Heart left ventricle (tissue), 16 donors: ENCODE measurements around the gene GUSB. TPM values are rescaled to one million over a fixed set of nuclear protein-coding genes. Genes with fewer than 3 reads are reported as not detected.

Experiments
- ATAC-seq, 4 donors: fragments of 200-7000 bp; cut with Tn5 transposase; one replicate each; pipeline ENCODE4 v1.9.1; 2020 to 2022; ENCODE audit warnings: moderate library complexity in 4 of 4, mild to moderate bottlenecking in 3 of 4, moderate number of reproducible peaks in 1 of 4
- DNase-seq, 5 donors: peaks; one replicate each; pipeline ENCODE4 v3.0.0-alpha.2; 2020
- H3K27ac ChIP-seq, 12 donors: fragments of 200-600 bp; sonication (generic) in 4 of 12; one replicate each; pipeline versions ENCODE4 v1.5.0 to v1.8.0; 2016 to 2022; ENCODE audit warnings: mild to moderate bottlenecking in 2 of 12
- H3K27me3 ChIP-seq, 9 donors: fragments of 200-600 bp; sonication (generic) in 2 of 9; one replicate each; pipeline versions ENCODE4 v1.5.1 to v1.8.0; 2016 to 2022; ENCODE audit warnings: mild to moderate bottlenecking in 3 of 9
- H3K36me3 ChIP-seq, 9 donors: fragments of 200-600 bp; sonication (generic) in 2 of 9; one replicate each; pipeline versions ENCODE4 v1.5.0 to v1.8.0; 2018 to 2022; ENCODE audit warnings: mild to moderate bottlenecking in 2 of 9
- H3K4me1 ChIP-seq, 12 donors: fragments of 200-600 bp; sonication (generic) in 4 of 12; one replicate each; pipeline versions ENCODE4 v1.5.0 to v1.8.0; 2016 to 2022; ENCODE audit warnings: mild to moderate bottlenecking in 3 of 12
- H3K4me3 ChIP-seq, 12 donors: fragments of 200-600 bp; sonication (generic) in 4 of 12; one replicate each; pipeline versions ENCODE4 v1.5.0 to v1.8.0; 2017 to 2022; ENCODE audit warnings: mild to moderate bottlenecking in 9 of 12, moderate library complexity in 4 of 12
- H3K9me3 ChIP-seq, 12 donors: fragments of 200-600 bp; sonication (generic) in 4 of 12; one replicate each; pipeline versions ENCODE4 v1.5.0 to v1.8.0; 2016 to 2022; ENCODE audit warnings: mild to moderate bottlenecking in 1 of 12
- POLR2A ChIP-seq, 2 donors: fragments of 450-650 bp; IDR thresholded peaks; one replicate each; pipeline ENCODE4 v1.6.1; 2017; ENCODE audit warnings: antibody characterized with exemption in 2 of 2, mild to moderate bottlenecking in 2 of 2, moderate library complexity in 2 of 2
- WGBS, 4 donors: extraction: QIAGEN DNeasy Blood & Tissue Kit in 2 of 4; methylation state at CpG; one replicate each; pipeline versions ENCODE4 v1.1.5 to v1.1.7; 2013 to 2018; 5-methylcytosine and 5-hydroxymethylcytosine counted together
- intact Hi-C, 10 donors: fragments of 100-400 bp; cut with DNase I; formaldehyde crosslinking; loops; one replicate each; pipeline versions ENCODE4 v1.11.1 to v1.14.2; 2022
- polyA plus RNA-seq, 2 donors: library from polyadenylated mRNA; stranded (reverse); fragments of 200-250 nt; gene quantifications; one replicate each; pipeline ENCODE4 v1.2.3, GENCODE V29; 2013
- total RNA-seq, 9 donors: library from RNA; depleted of rRNA in 2 of 9; stranded (reverse); fragments of >200 nt in 2 of 9; fragmentation: NEBNext Ultra II Directional in 3 of 9; extraction: Animal tissue kit (Norgen Biotek cat#: 25700) in 3 of 9; gene quantifications; one replicate each; pipeline versions ENCODE4 v1.1.0 to v1.2.4, GENCODE V29; 2016 to 2023
- TF ChIP-seq, protein P1 (sequence below), 12 donors: fragments of 200-600 bp; sonication (generic) in 4 of 12; IDR thresholded peaks; one replicate each; pipeline versions ENCODE4 v1.5.0 to v1.8.0; 2018 to 2022; ENCODE audit warnings: antibody characterized with exemption in 12 of 12, mild to moderate bottlenecking in 5 of 12
- donor health status: ischemic (EF 13 %, LVEDD 7.1; RV severe dilation, severe dysfunction).
- donor health status: healthy with polysubstance abuse.
- donor health status: DM: no; HTN: yes; CAD: no.
- donor health status: DM: no; HTN: no; CAD: no.
- donor health status: ischemic (EF 25% LVEDD 6.9; RV normal size, moderate dysfunction).
- donor health status: ischemic (EF 25% LVEDD 5.7; RV mildly dilated, moderate dysfunction).
- donor health status: healthy.
- donor health status: DM: yes; HTN: yes; CAD: no.
- donor health status: ischemic (EF 35%, LVEDD 5.7; RV mildly dilated, moderate dysfunction).
- donor health status: nonischemic (EF 11% LVEDD 7.7; RV severe dilation, severe dysfunction).
- donor health status: DM: yes; HTN: yes; CAD: no.
- donor health status: PGD.
- donor health status: ischemic (EF 29% LVEDD 5.4; RV normal size, mild dysfunction).
- donor health status: nonischemic (EF 23%, LVEDD 6.1; RV moderate dilation, normal function).

Gene GUSB
- total and polyA plus RNA-seq, 11 donors = 9.9 to 47.3 (median 14.9) TPM

DNA sequence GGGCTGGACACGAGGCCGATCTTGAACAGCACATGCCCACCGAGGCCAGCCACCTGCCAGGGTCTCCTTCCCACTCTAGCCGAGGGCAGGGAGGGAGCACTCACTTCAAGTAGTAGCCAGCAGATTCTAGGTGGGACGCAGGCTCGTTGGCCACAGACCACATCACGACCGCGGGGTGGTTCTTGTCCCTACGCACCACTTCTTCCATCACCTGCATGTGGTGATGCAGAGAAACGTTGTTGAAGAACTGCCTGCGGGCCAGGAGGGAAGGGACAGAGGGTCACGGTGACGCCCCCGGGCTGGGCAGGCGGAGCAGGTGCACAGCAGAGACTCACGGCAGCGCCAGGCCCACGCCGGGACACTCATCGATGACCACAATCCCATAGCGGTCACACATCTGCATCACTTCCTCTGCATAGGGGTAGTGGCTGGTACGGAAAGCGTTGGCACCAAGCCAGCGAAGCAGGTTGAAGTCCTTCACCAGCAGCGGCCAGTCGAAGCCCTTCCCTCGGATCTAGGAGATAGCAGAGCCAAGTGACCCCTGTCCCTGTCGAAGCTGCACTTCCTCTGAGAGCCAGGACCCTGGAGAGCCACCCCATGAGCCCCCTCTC, 7.7 kb downstream of the GUSB start:
- ATAC-seq = peak in 1 of 4 donors; percentile 19

DNA sequence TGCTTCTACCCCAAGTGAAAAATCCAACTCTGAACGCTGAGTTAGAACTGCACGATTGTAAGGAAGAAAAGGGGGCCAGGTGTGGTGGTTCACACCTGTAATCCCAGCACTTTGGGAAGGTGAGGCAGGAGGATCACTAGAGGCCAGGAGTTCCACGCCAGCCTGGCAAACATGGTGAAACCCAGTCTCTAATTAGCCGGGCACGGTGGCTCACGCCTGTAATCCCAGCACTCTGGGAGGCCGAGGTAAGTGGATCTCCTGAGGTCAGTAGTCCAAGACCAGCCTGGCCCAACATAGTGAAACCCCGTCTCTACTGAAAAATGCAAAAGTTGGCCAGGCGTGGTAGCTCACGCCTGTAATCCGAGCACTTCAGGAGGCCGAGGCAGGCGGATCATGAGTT, 9.0 kb downstream of the GUSB start:
- DNase-seq = no peak
- no peaks in the 10 kb centered on the region for H3K4me1 ChIP-seq
- H3K4me3 ChIP-seq = no peak overlapping the region
- 97 to 99% (median 97%) methylated on average over 13 of the region's 13 CpGs for WGBS, 4 donors
- no peaks in the 10 kb centered on the region for H3K27me3 ChIP-seq
- H3K9me3 ChIP-seq = no peaks in the 10 kb centered on the region
- no peak for ATAC-seq
- intact Hi-C loops = no loop called here
- peaks cover 0 to 99% (median 90%) of the 10 kb centered on the region in 9 donors for H3K36me3 ChIP-seq
- TF ChIP-seq POLR2A (IDR thresholded peaks at IDR 0.05) = no peak
- TF ChIP-seq, protein P1, sequence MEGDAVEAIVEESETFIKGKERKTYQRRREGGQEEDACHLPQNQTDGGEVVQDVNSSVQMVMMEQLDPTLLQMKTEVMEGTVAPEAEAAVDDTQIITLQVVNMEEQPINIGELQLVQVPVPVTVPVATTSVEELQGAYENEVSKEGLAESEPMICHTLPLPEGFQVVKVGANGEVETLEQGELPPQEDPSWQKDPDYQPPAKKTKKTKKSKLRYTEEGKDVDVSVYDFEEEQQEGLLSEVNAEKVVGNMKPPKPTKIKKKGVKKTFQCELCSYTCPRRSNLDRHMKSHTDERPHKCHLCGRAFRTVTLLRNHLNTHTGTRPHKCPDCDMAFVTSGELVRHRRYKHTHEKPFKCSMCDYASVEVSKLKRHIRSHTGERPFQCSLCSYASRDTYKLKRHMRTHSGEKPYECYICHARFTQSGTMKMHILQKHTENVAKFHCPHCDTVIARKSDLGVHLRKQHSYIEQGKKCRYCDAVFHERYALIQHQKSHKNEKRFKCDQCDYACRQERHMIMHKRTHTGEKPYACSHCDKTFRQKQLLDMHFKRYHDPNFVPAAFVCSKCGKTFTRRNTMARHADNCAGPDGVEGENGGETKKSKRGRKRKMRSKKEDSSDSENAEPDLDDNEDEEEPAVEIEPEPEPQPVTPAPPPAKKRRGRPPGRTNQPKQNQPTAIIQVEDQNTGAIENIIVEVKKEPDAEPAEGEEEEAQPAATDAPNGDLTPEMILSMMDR (IDR thresholded peaks at IDR 0.05) = no peak
- H3K27ac ChIP-seq = no peak overlapping the region

More for the DNA sequence above, 7.7 kb downstream of the GUSB start:
- H3K4me3 ChIP-seq = no peak overlapping the region
- 88 to 91% (median 90%) methylated on average over 19 to 29 of the region's 29 CpGs for WGBS, 4 donors
- peaks cover 0 to 91% (median 82%) of the 10 kb centered on the region in 9 donors for H3K36me3 ChIP-seq
- H3K27me3 ChIP-seq = no peaks in the 10 kb centered on the region
- no peaks in the 10 kb centered on the region for H3K4me1 ChIP-seq
- no peak overlapping the region for H3K27ac ChIP-seq
- DNase-seq = no peak
- intact Hi-C loops = no loop called here
- TF ChIP-seq POLR2A (IDR thresholded peaks at IDR 0.05) = no peak
- TF ChIP-seq, protein P1 (IDR thresholded peaks at IDR 0.05) = no peak
- no peaks in the 10 kb centered on the region for H3K9me3 ChIP-seq

DNA sequence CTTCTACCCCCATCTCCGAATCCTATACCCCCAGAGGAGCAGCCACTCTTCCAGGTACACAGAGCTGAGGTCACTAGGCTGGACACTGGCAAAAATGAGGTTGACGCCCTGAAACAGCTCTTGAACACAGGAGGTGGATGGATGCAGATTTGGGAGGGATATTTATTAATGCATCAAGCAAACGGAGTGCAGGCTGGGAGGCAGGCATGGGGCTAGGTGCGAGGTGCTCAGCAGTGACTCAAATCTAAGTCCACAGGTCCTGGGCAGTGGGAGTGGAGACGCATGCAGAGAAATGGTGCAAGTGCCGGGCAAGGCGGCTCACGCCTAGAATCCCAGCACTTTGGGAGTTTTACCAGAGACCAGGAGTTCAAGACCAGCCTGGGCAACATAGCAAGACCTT, 11.0 kb downstream of the GUSB start:
- intact Hi-C loops = no loop called here
- WGBS, 4 donors = 91 to 99% (median 96%) methylated on average over 8 of the region's 8 CpGs
- no peak for DNase-seq
- no peak for TF ChIP-seq POLR2A (IDR thresholded peaks at IDR 0.05)
- TF ChIP-seq, protein P1 (IDR thresholded peaks at IDR 0.05) = no peak
- Histone ChIP-seq H3K36me3 (peaks cover 0 to 100% (median 98%) of the 10 kb centered on the region in 9 donors), H3K4me1 (no peaks in the 10 kb centered on the region), H3K27ac (no peak overlapping the region), H3K4me3 (no peak overlapping the region), H3K27me3 (no peaks in the 10 kb centered on the region), H3K9me3 (no peaks in the 10 kb centered on the region)
- no peak for ATAC-seq

DNA sequence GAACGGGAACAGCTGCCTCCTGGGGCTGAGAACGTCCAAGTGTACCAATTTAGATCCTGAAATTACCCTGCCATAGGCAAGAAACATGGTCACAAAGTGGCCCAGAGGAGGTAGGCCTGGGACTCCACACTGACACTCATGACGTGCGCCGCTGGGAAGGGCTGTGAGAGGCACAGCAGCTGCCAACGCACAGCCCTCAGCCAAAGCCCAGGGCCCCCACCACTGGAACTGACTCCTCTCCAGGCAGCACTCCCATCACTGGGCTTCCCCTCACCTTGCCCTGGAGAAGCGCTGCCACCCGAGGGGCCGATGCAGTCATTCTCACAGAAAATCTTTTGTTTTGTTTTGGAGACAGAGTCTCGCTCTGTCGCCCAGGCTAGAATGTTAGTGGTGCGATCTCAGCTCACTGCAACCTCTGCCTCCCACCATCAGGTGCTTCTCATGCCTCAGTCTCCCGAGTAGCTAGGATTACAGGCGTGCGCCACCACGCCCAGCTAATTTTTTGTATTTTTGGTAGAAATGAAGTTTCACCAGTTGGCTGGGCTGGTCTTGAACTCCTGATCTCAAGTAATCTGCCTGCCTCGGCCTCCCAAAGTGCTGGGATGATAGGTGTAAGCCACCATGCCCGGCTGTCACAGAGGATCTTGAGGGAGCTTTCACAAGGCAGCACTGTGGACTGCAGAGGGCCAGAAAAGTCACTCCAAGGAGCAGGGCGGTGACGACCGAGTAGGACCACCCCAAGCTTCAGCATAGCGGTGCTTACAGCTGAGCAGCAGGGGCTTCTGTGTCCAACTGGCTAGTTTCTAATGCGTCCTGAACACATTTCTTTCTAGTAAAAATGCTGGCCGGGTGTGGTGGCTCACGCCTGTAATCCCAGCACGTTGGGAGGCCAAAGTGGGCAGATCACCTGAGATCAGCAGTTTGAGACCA, 13.5 kb downstream of the GUSB start:
- H3K36me3 ChIP-seq = peaks cover 0 to 100% (median 98%) of the 10 kb centered on the region in 9 donors
- H3K4me3 ChIP-seq = no peak overlapping the region
- WGBS, 4 donors = 91 to 97% (median 94%) methylated on average over 26 of the region's 26 CpGs
- H3K27me3 ChIP-seq = no peaks in the 10 kb centered on the region
- ATAC-seq = no peak
- no peaks in the 10 kb centered on the region for H3K4me1 ChIP-seq
- TF ChIP-seq, protein P1 (IDR thresholded peaks at IDR 0.05) = no peak
- TF ChIP-seq POLR2A (IDR thresholded peaks at IDR 0.05) = no peak
- intact Hi-C loops = no loop called here
- no peaks in the 10 kb centered on the region for H3K9me3 ChIP-seq
- no peak for DNase-seq
- no peak overlapping the region for H3K27ac ChIP-seq
